Gastroesophageal sphincter (tissue), 3 donors: Measurements from ENCODE around the gene CAMP.

Source experiments
- CTCF ChIP-seq, 4 experiments: fragments of 200-600 bp in 2 of 4; fragments of 450-650 bp in 2 of 4; sonication (generic) in 1 of 4; IDR thresholded peaks; one replicate each; pipeline ENCODE4 v1.5.1; 2017 to 2019; ENCODE audit warnings: antibody characterized with exemption in 4 of 4, mild to moderate bottlenecking in 2 of 4, moderate library complexity in 2 of 4
- EP300 ChIP-seq: sonication (generic); formaldehyde crosslinking; IDR thresholded peaks from one replicate; pipeline ENCODE4 v1.6.1; 2017; ENCODE audit warnings: antibody characterized with exemption, mild to moderate bottlenecking
- POLR2A ChIP-seq, 2 donors: fragments of 450-650 bp; IDR thresholded peaks; one replicate each; pipeline ENCODE4 v1.6.1; 2017; ENCODE audit warnings: antibody characterized with exemption in 2 of 2, mild to moderate bottlenecking in 2 of 2, moderate library complexity in 1 of 2
- POLR2AphosphoS5 ChIP-seq: sonication (generic); formaldehyde crosslinking; IDR thresholded peaks from one replicate; pipeline ENCODE4 v1.6.1; 2017; ENCODE audit warnings: antibody characterized with exemption

- TF ChIP-seq EP300 = no peak
- TF ChIP-seq CTCF (IDR thresholded peaks at IDR 0.05) = no peak
- no peak for TF ChIP-seq POLR2AphosphoS5
- no peak for TF ChIP-seq POLR2A (IDR thresholded peaks at IDR 0.05)
Measured at GRCh38 chr3:48215019-48215418, 8.3 kb upstream of the CAMP start.
